Superior temporal gyrus (tissue), 1 donor: ENCODE data around the gene SNX12.

Experiments
- DNase-seq: peaks from one replicate; pipeline ENCODE4 v3.0.0-alpha.2; 2016; ENCODE audit errors: extremely low spot score

Gene SNX12

DNA sequence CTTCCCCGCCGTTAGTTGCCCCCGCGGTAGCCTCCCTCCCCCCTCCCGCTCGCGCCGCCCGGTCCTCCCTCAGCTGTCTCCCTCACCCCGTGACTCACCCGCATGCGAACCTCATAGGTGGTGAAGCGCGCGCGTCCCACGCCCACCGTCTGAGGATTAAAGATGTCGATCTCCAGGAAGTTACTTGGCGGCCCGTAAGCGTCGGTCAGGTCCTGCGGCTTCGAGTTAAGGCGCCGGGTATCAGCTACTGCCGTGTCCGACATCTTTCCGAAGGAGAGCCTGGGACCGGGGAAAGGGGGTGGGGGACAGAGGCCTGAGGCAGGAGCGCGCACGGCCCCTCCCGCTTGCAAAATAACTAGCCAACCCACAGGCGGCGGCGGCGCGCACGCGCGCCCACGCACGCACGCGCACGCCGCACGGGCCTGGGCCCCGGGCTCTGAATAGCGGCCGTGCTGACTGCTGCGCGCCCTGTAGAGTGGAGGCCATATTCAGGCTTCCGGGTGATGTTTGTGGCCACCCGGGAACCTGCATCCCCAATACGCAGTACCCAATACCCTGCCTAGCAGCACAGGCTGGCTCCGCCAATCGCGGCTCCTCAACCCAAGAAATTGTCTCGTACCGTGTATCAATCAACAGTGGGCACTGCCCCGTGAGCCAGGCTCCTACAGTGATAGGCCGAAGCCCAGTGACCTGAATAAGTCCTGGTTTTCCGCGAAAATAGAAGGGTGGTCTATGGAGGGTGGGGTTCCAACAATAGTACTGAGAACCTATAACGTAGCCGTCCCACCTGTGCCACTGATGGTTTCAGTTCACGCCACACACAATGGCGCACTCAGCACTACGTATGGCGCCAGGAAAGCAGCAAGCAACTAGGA is at the start of gene SNX12:
Gene SNX12, minus strand, starts transcription at position 291 of the 875 bp plus-strand sequence. Its CDS starts 28 bp downstream, at position 263.
- DNase-seq, result peak; percentile 91

DNA sequence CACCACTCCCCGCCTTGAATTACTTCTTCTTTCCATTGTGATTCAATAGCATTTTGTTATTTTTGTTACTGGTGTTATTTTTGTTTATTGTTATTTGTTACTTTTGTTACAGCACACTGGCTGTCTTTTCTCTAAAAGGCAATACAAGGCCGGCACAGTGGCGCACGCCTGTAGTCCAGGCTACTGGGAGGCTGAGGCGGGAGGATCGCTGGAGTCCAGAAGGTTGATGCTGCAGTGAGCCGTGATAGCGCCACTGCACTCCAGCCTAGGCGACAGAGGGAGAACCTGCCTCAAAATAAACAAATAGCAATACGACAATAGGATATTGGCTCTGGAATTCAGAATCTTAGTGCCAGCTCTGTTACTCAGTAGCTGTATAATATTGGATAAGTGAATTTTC is 49.2 kb upstream of the SNX12 start:
- DNase-seq, result no peak

DNA sequence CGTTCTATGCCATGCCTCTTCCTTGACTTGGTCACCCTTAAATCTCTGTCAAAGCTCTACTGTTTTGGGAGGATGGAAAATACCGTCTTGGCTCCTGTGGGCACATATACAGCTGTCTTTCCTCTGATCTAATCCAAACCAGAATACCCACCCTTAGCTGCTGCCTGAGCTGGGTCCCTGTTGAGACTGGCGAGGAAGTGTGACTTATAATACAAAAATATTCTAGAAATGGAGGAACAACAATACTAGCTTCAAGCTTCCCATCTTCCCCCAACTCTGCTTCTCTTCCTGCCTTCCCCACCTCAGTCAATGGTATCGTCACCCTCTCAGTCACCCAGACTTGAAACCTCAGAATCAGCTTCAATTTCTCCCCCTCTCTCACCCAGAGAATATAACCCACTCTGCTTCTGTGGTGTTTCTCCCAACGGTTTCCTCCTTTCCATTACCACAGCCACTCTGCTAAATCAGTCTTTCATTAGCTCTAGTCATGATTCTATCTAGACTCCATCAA is 43.8 kb upstream of the SNX12 start:
- no peak for DNase-seq

DNA sequence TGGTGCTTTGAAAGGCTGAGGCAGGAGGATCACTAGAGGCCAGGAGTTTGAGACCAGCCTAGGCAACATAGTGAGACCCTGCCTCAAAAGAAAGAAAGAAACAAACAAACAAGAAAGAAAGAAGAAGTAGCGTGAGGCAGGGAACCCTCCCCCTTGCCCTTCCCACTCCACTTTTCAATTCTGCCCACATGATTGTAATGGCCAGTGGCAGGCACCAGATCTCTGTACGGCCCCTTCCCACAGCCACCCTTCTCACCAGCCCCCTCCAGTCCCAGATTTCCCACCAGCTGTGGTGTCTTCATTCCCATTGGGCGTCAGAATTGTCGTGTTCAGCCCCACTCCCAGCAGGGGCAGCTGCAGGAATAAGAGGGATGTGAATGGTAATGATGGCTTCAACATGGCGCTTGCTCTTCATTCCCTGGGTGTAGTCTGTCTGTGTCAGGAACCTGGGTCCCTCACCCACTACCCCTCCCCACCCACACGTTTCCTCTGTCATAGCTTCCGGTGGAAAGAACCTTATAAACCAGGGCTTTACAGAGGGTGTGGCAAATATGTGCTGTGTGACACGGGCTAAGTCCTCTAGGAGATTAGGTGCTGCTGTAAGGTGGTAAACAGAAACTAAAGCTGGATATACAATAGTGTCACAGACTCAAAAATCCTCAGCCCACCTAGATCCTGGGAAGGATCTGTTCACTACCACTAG is 43.2 kb upstream of the SNX12 start, which contains the start of gene IL2RG:
Gene IL2RG, minus strand, starts transcription at position 437 of the 703 bp plus-strand sequence. Its CDS starts 38 bp downstream, at position 399.
- DNase-seq, result no peak

DNA sequence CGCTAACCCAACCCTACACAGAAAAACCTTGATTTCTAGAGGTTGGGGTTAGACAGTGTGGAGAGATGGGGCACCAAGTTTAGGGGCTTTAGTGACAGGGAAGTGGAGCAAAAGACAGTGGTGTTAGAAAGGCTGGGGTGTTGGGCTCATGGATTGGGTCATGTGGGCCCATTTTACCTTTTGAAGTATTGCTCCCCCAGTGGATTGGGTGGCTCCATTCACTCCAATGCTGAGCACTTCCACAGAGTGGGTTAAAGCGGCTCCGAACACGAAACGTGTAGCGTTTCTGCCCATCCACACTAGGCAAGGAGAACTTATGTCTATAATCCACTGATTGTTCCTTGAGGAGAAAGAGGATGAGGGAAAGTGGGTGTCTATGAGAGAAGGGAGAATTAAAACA is 40.9 kb upstream of the SNX12 start:
- no peak for DNase-seq

DNA sequence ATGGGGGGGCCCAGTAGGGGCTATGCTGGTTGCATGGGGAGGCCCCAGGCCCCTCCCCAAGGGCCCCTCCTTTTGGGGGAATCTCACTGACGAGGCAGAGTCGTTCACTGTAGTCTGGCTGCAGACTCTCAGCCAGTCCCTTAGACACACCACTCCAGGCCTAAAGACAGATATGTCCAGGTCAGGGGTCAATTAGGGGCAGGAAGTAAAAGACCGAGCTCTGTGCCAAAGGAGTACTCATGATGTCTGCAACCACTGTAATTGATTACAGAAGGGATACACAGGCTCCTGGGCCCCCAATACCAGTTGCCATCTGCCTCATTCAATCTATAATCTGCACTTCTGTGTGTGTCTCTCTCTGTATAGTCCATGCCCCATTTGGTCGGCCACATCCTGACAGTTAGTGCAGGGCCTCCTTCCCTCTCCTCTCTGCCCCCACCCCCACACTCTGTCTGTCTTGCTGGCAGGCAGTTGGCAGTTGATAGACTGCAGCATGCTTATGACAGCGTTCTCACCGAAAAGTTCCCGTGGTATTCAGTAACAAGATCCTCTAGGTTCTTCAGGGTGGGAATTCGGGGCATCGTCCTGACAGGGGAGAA is 39.7 kb upstream of the SNX12 start:
- DNase-seq, result no peak

DNA sequence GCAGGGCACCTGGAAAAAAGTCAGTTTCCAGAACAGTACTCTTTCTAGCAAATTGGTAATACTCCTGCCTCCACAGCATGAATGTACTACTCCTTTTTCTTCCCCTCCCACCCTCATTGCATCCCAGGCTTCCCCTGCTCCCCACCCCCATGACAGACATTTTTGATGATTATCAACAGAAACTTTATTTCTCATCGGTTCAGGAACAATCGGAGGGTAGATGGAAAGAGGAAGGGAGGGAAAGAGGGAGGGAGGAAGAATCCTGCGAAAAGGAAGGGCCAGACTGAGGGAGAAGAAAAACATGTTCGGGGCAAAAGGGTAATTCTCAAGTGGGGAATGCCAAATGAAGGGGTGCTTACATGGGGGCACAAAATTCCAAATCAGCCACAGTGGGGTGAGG is 39.1 kb upstream of the SNX12 start:
- no peak for DNase-seq

DNA sequence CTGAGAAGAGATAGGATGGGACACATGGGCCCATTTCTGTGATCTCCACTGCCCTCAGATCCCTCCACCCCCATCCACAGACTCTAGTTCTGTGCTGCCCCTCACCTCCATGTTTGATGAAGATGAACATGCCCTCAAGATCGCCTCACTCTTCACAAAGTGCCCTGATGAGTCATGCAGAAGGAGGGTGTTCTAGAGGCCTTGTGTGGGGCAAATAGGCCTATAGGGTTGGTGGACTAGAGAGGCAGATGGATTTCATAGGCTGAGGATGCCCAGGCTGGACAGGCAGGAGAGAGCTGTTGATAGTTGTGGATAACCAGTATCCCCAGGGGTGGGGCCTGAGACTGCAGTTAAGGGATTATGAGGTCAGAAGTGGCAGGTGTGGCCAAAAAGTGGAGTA is 38.3 kb upstream of the SNX12 start, which contains the start of gene CXorf65:
Gene CXorf65, minus strand, starts transcription at position 314 of the 400 bp plus-strand sequence. Its CDS starts 184 bp downstream, at position 130.
- DNase-seq, result no peak

DNA sequence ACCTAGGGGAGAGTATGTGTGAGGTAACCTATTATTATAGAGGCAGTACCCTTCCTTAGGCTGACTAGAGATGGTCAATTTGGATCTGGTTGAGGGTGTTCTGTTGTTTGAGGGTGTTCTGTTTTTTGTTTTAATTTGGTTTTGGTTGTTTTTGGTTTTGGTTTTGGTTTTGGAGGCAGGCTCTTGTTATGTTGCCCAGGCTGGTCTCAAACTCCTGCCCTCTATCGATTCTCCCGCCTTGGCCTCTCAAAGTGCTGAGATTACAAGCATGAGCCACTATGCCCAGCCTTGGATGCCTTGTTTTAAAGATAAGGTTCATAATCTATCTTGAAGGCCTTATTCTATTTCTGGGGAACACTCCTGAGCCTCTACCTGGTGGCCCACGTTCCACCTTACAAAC is 37.5 kb upstream of the SNX12 start:
- no peak for DNase-seq

DNA sequence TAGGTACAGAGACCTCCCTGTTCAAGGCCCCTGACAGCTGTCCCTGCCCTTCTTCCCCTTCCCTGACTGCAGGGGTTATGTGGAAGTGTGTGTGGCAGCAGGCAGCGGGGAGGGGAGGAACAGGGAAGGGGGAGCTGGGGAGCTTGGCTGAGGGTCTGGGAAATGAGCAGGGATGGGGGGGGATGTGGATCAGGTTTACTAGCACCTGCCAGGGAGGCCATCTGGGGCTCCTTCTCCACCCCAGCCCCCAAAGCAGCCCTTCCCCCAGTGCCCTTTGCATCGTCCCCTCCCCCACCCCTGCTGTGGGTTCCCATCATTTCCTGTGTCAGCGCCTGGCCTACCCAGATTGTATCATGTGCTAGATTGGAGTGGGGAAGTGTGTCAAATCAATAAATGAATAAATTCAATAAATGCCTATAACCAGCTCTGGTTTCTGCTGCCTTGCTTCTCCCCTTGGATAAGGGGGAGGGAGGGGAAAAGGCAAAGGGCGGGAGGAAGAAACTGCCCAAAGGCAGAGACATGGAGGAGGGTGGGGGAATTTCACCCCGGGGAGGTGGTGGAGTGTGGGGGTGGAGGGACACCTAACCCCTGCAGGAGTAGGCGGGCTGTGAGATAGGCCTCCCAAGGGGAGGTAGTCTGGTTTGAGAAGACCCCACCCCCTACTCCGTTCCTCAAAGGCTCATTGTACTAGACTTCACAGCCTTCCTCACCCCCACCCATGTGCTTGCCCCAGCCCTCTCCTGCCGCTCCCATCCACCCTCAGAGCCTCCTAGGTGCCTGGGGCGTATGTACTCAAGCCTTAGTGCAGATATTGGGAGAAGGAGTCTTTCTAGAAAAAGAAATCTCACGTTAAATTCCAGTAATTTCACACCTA is 35.2 kb upstream of the SNX12 start:
- DNase-seq, result no peak

DNA sequence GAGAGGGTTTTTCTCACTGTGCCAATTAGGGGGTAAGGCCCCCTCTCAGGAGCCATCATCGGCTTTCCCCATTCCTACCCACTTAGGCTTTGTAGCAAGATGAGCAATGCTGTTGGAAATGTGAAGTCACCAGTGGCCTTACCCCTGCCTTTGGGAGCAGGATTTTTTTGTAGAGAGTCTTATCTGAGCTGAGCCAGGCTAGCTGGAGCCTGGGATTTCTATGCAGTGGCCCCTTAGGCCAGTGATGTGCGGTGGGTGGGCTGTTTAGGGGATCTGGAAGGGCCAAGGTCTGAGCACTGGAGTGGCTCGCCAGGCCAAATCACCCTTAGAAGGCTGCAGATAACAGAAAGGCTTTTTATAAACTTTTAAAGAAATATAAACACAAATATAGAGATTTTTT is 34.2 kb upstream of the SNX12 start:
- DNase-seq, result no peak

DNA sequence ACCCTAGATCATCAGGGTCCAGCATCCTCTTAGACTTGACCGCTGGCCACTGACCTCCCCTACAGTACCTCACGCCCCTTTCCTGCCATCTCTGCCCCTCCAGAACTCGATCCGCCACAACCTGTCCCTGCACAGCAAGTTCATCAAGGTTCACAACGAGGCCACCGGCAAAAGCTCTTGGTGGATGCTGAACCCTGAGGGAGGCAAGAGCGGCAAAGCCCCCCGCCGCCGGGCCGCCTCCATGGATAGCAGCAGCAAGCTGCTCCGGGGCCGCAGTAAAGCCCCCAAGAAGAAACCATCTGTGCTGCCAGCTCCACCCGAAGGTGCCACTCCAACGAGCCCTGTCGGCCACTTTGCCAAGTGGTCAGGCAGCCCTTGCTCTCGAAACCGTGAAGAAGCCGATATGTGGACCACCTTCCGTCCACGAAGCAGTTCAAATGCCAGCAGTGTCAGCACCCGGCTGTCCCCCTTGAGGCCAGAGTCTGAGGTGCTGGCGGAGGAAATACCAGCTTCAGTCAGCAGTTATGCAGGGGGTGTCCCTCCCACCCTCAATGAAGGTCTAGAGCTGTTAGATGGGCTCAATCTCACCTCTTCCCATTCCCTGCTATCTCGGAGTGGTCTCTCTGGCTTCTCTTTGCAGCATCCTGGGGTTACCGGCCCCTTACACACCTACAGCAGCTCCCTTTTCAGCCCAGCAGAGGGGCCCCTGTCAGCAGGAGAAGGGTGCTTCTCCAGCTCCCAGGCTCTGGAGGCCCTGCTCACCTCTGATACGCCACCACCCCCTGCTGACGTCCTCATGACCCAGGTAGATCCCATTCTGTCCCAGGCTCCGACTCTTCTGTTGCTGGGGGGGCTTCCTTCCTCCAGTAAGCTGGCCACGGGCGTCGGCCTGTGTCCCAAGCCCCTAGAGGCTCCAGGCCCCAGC is 32.7 kb upstream of the SNX12 start:
- DNase-seq, result no peak

DNA sequence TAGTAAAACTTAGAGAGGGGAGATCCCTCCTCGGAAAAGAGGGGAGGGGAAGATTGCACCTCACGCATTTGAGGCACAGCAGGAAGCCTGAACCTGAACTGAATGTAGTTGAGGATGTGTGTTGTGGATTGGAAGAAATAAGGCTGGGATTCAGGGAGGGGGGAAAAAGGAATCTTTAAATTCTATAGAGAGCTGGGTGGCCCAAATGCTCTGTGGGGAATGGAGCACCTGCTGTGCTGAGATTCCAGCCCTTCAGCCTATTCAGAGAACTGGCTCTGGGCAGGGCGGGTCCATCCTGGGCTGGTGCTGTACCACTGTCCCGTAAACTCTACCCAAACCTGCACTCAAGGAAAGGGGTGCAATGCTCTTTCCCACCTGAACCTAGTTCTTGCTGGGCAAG is 31.6 kb upstream of the SNX12 start:
- no peak for DNase-seq

DNA sequence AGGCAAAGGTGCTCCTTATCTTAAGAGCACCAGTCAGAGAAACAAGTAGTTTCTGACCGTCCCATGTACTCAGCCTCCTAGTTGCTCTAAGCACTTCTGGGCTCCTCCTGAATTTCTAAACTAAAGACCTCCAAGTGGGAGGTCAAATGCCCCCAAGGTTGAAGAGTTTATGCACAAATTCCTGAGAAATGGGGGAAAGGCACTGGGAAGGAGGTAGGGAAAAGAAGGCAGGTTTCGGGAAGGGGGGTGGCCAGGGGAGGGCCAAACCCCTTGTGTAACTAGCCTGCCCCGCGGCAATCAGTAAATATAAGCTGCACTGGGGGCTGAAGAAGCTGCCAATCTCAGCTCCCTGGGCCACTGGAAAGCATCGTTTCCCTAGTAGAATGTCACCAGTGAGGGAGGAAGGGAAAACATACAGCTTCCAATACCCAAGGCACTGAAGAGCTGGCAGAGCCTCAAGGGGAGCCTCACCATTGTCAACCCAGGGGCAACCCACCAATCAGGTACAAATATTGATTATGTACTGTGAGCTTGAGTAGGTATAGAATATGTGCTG is 30.9 kb upstream of the SNX12 start:
- DNase-seq, result no peak

DNA sequence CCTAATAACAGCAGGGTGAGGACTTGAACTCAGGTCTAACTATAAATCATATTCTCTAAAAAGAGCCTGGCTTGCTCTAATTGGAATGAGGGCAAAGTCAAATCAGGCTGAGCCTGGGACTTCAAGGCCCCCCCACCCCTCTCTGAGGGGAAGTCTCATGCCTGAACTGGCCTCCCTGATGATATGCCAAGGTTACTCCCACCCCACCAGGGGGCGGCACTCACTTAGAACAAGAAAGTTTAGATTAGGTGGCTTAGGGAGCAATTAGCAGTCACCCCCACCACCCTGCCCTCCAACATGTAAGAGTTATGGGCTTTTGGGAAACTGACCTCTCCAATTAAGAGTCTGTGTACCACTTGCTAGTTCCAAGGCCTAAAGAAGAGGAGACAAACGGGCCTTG is 30.2 kb upstream of the SNX12 start:
- peak; percentile 49 for DNase-seq

DNA sequence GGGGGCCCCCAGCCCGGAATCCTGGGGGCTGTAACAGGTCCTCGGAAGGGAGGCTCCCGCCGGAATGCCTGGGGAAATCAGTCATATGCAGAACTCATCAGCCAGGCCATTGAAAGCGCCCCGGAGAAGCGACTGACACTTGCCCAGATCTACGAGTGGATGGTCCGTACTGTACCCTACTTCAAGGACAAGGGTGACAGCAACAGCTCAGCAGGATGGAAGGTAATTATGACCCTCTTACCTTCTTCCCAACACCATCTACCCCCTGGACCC is 28.6 kb upstream of the SNX12 start:
- DNase-seq, result no peak

DNA sequence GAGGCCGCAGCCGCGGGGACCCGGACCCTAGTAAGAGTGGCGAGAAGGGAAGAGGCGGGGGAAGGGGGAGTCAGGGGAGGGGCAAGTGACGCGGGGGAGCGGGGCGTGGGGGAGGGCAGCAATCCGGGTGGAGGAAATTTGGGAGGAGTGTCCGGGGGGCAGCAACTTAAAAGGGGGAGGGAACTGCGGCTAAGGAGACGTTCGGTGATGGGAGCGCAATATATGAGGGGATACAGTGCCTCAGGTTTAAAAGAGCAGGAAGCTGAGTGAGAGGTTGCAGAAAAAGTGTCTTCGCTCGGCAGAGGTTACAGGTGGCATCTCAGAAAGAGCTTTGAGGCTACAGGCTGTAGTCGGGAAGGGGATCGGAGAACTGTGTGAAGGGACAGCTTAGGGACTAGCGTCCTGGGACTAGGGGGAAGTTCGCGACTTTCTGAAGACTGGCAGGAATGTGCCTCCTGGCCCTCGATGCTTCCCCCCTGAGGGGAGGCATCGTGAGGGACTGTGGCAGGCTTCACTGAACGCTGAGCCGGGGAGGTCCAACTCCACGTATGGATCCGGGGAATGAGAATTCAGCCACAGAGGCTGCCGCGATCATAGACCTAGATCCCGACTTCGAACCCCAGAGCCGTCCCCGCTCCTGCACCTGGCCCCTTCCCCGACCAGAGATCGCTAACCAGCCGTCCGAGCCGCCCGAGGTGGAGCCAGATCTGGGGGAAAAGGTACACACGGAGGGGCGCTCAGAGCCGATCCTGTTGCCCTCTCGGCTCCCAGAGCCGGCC is 28.0 kb upstream of the SNX12 start:
- DNase-seq, result peak; percentile 18

DNA sequence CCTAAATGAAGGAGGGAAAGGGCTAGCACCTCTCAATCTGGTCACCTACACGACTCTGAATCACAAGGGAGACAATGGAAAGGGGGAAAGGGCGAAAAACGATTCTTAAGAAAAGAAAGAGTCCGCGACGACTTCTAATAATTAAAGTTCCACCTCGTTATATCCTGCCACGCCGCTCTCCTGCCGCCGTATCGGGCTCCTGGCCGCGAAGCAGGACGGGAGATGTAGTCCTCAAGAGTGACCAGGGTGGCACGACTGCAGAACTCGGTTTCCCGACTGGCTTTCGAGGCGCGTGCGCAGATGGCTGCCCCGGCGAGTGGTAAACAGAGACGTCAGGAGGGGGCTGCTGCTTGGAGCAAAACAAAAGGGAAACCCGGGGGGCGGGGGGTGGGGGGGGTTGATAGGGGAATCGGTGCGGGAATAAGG is 27.4 kb upstream of the SNX12 start, which contains the start of gene FOXO4:
Gene FOXO4, plus strand, starts transcription at position 297 of the 426 bp plus-strand sequence. CDS start 678 bp downstream, outside the sequence.
- DNase-seq, result peak; percentile 91

DNA sequence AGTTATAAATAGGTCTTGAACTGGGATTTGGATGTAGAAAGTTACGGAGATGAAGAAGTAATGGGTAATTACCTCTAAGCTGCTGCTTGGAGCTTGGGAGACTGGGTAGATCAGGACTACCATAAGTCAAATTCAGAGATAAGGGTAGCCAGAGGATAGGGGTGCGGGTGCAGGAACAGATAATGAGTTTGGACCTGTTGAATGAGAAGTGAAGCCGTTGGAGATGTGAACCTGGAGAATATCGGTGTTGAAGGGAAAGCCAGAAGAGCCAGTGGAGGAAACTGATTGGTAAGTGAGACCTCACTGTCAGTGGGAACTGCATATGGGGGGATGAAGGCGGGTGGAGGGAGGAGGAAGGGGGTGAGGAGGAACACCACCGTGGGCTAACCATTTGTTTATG is 26.9 kb upstream of the SNX12 start:
- no peak for DNase-seq
